DMS153 treated with DMSO at 0.1 percent for 48 hours (cell line): Measurements from ENCODE around the gene PCDHA8.
"Not testable (repeated sequence)": the region's sequence is repeated elsewhere in the genome, so short reads cannot be mapped to it uniquely, and the experiment has no call there.

Experiments
- DNase-seq: peaks from one replicate; lab custom pipeline; 2025; ENCODE audit not compliant: unreplicated experiment; lab: John Stamatoyannopoulos, UW

Gene PCDHA8

DNA sequence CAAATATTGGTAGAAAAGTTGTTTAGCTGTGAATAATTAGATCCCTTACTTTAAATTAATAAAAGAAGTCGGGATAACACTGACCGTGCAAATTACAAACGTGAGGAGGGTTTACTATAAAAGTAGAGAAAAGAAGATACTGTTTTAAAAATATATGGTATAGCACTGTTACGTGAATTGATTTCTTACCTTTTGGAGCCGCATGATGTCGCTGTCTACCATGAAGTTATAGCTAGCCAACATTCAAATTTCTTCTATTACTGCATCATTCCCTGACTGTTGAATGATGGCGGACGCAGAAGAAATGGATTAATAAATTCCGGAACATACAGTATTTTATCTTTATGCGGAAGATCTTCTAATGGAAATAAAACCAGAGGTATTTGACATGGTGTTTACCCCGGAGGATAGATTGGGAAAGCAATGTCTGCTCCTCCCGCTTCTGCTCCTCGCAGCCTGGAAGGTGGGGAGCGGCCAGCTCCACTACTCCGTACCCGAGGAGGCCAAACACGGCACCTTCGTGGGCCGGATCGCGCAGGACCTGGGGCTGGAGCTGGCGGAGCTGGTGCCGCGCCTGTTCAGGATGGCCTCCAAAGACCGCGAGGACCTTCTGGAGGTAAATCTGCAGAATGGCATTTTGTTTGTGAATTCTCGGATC is 13.2 kb upstream of the PCDHA8 start, which contains the start of gene PCDHA6:
PCDHA6 (plus strand) TSS at position 257 of the 658 bp plus-strand sequence; CDS start at position 389, 132 bp downstream.
- DNase-seq = no peak

DNA sequence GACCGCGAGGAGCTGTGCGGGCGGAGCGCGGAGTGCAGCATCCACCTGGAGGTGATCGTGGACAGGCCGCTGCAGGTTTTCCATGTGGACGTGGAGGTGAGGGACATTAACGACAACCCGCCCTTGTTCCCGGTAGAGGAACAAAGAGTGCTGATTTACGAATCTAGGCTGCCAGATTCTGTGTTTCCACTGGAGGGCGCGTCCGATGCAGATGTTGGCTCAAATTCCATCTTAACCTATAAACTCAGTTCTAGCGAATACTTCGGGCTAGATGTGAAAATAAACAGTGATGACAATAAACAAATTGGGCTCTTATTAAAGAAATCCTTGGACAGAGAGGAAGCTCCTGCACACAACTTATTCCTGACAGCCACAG is 12.6 kb upstream of the PCDHA8 start:
- DNase-seq = no peak

DNA sequence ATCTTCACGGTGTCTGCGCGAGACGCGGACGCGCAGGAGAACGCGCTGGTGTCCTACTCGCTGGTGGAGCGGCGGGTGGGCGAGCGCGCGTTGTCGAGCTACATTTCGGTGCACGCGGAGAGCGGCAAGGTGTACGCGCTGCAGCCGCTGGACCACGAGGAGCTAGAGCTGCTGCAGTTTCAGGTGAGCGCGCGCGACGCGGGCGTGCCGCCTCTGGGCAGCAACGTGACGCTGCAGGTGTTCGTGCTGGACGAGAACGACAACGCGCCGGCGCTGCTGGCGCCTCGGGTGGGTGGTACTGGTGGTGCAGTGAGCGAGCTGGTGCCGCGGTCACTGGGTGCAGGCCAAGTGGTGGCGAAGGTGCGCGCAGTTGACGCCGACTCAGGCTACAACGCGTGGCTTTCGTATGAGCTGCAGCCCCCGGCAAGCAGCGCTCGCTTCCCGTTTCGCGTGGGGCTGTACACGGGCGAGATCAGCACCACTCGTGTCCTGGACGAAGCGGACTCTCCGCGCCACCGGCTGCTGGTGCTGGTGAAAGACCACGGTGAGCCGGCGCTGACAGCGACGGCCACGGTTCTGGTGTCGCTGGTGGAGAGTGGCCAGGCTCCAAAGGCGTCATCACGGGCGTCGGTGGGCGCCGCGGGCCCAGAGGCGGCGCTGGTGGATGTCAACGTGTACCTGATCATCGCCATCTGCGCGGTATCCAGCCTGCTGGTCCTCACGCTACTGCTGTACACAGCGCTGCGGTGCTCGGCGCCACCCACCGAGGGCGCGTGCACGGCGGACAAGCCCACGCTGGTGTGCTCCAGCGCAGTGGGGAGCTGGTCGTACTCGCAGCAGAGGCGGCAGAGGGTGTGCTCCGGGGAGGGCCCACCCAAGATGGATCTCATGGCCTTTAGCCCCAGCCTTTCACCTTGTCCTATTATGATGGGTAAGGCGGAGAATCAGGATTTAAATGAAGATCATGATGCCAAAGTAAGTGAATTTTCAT is 11.2 kb upstream of the PCDHA8 start:
- DNase-seq = not testable (repeated sequence)

DNA sequence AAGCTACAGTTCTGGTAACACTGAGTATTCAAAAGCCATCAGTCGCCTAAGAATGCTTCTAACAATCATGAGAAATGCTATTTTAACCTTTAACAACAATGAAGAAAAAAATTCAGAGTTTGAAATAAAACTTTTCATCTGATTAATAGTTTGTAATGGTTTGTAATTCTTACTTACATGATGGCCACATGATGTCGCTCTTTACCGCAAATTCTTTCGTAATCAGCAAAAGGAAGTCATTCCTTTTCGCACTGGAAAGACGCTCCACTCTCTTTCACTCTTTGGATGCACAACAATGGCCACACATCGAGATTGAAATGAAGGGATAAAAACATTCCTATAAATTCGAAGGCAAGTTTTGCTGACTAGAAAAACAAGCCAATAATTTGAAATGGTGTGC is 7.0 kb upstream of the PCDHA8 start, which contains the start of gene PCDHA7:
PCDHA7 (plus strand) TSS at position 277 of the 400 bp plus-strand sequence; CDS start at position 392, 115 bp downstream.
- no peak for DNase-seq

DNA sequence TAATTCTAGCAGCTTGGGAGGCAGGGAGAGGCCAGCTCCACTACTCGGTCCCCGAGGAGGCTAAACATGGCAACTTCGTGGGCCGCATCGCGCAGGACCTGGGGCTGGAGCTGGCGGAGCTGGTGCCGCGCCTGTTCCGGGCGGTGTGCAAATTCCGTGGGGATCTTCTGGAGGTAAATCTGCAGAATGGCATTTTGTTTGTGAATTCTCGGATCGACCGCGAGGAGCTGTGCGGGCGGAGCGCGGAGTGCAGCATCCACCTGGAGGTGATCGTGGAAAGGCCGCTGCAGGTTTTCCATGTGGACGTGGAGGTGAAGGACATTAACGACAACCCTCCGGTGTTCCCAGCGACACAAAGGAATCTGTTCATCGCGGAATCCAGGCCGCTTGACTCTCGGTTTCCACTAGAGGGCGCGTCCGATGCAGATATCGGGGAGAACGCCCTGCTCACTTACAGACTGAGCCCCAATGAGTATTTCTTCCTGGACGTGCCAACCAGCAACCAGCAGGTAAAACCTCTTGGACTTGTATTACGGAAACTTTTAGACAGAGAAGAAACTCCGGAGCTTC is 6.5 kb upstream of the PCDHA8 start:
- DNase-seq = not testable (repeated sequence)

DNA sequence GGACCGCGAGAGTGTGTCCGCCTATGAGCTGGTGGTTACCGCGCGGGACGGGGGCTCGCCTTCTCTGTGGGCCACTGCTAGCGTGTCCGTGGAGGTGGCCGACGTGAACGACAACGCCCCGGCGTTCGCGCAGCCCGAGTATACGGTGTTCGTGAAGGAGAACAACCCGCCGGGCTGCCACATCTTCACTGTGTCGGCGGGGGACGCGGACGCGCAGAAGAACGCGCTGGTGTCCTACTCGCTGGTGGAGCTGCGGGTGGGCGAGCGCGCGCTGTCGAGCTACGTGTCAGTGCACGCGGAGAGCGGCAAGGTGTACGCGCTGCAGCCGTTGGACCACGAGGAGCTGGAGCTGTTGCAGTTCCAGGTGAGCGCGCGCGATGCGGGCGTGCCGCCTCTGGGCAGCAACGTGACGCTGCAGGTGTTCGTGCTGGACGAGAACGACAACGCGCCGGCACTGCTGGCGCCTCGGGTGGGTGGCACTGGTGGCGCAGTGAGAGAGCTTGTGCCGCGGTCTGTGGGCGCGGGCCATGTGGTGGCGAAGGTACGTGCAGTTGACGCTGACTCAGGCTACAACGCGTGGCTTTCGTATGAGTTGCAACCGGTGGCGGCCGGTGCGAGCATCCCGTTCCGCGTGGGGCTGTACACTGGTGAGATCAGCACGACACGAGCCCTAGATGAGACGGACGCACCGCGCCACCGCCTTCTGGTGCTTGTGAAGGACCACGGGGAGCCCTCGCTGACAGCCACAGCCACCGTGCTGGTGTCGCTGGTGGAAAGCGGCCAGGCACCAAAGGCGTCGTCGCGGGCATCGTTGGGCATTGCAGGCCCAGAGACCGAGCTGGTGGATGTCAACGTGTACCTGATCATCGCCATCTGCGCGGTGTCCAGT is 5.1 kb upstream of the PCDHA8 start:
- DNase-seq = no peak

DNA sequence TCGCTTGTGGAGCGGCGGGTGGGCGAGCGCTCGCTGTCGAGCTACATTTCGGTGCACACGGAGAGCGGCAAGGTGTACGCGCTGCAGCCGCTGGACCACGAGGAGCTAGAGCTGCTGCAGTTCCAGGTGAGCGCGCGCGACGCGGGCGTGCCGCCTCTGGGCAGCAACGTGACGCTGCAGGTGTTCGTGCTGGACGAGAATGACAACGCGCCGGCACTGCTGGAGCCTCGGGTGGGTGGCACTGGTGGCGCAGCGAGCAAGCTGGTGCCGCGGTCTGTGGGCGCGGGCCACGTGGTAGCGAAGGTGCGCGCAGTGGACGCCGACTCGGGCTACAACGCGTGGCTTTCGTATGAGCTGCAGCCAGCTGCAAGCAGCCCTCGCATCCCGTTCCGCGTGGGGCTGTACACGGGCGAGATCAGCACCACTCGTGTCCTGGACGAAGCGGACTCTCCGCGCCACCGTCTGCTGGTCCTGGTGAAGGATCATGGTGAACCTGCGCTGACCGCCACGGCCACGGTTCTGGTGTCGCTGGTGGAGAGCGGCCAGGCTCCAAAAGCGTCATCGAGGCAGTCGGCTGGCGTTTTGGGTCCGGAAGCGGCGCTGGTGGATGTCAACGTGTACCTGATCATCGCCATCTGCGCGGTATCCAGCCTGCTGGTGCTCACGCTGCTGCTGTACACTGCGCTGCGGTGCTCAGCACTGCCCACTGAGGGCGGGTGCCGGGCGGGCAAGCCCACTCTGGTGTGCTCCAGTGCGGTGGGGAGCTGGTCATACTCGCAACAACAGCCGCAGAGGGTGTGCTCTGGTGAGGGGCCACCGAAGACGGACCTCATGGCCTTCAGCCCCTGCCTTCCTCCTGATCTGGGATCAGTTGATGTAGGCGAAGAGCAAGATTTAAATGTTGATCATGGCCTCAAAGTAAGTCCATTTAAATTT is 2.1 kb downstream of the PCDHA8 start:
- no peak for DNase-seq

DNA sequence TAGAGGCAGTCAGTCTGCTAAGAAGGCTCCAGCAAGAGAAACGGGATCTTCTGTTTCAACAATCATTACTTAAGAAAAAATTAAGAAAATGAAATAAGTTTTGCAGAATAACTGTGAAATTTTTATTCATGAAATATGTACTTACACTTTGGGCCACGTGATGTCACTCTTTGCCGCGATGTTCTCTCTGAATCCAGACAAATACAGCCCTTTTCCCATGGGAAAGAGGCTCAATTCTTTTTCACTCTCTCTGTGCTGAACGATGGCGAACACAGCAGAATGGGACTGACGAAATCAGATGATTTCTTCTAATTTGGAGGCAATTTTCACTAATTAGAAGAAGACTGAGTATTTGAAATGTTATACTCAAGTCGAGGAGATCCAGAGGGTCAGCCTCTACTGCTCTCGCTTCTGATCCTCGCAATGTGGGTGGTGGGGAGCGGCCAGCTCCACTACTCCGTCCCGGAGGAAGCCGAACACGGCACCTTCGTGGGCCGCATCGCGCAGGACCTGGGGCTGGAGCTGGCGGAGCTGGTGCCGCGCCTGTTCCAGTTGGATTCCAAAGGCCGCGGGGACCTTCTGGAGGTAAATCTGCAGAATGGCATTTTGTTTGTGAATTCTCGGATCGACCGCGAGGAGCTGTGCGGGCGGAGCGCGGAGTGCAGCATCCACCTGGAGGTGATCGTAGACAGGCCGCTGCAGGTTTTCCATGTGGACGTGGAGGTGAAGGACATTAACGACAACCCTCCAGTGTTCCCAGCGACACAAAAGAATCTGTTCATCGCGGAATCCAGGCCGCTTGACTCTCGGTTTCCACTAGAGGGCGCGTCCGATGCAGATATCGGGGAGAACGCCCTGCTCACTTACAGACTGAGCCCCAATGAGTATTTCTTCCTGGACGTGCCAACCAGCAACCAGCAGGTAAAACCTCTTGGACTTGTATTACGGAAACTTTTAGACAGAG is 7.4 kb downstream of the PCDHA8 start, which contains the start of gene PCDHA9:
PCDHA9 (plus strand) TSS at position 244 of the 964 bp plus-strand sequence; CDS start at position 358, 114 bp downstream.
- DNase-seq = not testable (repeated sequence)

DNA sequence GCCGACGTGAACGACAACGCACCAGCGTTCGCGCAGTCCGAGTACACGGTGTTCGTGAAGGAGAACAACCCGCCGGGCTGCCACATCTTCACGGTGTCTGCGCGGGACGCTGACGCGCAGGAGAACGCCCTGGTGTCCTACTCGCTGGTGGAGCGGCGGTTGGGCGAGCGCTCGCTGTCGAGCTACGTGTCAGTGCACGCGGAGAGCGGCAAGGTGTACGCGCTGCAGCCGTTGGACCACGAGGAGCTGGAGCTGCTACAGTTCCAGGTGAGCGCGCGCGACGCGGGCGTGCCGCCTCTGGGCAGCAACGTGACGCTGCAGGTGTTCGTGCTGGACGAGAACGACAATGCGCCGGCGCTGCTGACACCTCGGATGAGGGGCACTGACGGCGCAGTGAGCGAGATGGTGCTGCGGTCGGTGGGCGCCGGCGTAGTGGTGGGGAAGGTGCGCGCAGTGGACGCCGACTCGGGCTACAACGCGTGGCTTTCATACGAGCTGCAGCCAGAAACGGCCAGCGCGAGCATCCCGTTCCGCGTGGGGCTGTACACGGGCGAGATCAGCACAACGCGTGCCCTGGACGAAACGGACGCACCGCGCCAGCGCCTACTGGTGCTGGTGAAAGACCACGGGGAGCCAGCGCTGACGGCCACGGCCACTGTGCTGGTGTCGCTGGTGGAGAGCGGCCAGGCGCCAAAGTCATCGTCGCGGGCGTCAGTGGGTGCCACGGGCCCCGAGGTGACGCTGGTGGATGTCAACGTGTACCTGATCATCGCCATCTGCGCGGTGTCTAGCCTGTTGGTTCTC is 9.0 kb downstream of the PCDHA8 start:
- not testable (repeated sequence) for DNase-seq

DNA sequence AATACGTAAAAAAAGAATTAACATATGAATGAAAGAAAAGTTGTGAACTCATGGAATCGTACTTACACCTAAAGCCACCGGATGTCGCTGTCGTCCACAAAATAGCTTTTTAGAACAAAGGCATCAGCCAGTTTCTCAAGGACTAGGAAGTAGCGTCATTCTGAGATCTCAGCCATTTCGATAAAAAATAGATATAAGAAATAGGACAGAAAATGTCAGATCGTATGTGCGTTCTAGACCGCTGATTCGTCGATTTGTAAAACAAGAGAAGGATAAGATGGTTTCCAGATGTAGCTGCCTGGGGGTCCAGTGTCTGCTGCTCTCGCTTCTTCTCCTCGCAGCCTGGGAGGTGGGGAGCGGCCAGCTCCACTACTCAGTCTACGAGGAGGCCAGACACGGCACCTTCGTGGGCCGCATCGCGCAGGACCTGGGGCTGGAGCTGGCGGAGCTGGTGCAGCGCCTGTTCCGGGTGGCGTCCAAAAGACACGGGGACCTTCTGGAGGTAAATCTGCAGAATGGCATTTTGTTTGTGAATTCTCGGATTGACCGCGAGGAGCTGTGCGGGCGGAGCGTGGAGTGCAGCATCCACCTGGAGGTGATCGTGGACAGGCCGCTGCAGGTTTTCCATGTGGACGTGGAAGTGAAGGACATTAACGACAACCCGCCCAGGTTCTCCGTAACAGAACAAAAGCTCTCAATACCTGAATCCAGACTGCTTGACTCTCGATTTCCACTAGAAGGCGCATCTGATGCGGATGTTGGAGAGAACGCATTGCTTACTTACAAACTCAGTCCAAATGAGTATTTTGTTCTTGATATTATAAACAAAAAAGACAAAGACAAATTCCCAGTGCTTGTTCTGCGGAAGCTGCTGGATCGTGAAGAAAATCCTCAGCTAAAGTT is 15.0 kb downstream of the PCDHA8 start, which contains the start of gene PCDHA10:
PCDHA10 (plus strand) TSS at position 126 of the 903 bp plus-strand sequence; CDS start at position 278, 152 bp downstream.
- no peak for DNase-seq

DNA sequence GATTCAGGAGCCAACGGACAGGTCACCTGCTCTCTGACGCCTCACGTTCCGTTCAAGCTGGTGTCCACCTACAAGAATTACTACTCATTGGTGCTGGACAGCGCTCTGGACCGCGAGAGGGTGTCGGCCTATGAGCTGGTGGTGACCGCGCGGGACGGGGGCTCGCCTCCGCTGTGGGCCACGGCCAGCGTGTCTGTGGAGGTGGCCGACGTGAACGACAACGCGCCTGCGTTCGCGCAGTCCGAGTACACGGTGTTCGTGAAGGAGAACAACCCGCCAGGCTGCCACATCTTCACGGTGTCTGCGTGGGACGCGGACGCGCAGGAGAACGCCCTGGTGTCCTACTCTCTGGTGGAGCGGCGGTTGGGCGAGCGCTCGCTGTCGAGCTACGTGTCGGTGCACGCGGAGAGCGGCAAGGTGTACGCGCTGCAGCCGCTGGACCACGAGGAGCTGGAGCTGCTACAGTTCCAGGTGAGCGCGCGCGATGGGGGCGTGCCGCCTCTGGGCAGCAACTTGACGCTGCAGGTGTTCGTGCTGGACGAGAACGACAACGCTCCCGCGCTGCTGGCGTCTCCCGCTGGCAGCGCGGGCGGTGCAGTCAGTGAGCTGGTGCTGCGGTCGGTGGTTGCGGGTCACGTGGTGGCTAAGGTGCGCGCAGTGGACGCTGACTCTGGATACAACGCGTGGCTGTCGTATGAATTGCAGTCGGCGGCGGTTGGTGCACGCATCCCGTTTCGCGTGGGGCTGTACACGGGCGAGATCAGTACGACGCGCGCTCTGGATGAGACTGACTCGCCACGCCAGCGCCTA is 16.4 kb downstream of the PCDHA8 start:
- DNase-seq = no peak

DNA sequence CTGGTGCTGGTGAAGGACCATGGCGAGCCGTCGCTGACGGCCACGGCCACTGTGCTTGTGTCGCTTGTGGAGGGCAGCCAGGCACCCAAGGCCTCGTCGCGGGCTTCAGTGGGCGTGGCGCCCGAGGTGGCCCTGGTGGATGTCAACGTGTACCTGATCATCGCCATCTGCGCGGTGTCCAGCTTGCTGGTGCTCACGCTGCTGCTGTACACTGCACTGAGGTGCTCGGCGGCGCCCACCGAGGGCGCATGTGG is 16.9 kb downstream of the PCDHA8 start:
- no peak for DNase-seq

DNA sequence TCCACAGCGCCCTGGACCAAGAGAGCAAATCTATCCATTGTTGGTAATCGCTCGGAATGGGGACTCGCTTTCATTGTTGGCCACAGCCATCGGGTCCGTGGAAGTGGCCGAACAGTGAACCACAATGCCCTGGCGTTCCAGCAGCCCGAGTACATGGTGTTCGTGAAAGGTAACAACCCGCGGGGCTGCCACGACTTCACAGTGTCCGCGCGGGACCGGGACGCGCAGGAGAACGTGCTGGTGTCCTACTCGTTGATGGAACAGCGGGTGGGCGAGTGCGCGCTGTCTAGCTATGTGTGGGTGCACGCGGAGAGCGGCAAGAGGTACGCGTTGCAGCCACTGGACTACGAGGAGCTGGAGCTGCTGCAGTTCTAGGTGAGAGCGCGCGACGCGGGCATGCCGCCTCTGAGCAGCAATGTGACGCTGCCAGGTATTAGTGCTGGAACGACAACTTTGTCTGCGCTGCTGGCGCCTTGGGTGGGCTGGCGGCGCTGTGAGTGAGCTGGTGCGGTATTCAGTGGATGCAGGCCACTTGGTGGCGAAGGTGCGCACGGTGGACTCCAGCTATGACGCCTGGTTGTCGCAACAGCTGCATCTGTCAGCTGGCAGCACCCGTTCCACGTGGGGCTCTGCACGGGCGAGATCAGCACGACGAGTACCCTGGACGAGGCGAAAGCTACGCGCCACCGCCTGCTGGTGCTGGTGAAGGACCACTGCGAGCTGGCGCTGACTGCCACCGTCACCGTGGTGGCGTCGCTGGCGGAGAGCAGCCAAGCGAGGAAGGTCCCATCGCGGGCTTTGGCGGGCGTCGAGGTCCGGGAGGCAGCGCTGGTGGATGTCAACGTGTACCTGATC is 21.7 kb downstream of the PCDHA8 start:
- DNase-seq = no peak

DNA sequence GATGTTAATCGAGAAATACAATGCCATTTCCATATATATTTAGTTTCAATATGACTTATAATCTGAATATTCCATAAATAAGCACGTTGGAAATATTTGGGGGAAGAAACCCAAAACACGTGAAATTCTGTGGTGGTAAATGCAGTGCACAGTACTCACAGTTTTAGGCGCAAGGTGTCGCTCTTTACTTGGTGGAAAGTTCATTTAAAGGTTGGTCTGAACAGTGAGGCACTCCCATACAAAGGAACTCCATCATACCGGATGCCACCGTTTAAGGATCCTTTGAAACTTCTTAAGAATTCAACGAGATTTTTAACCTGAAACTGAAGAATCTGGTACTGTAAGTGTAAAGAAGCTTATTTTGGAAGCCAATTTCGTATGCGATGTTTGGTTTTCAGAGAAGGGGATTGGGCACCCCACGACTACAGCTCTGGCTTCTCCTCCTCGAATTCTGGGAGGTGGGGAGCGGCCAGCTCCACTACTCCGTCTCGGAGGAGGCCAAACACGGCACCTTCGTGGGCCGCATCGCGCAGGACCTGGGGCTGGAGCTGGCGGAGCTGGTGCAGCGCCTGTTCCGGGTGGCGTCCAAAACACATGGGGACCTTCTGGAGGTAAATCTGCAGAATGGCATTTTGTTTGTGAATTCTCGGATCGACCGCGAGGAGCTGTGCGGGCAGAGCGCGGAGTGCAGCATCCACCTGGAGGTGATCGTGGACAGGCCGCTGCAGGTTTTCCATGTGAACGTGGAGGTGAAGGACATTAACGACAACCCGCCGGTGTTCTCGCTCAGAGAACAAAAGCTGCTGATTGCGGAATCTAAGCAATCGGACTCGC is 28.0 kb downstream of the PCDHA8 start, which contains the start of gene PCDHA11:
PCDHA11 (plus strand) TSS at position 237 of the 834 bp plus-strand sequence; CDS start at position 384, 147 bp downstream.
- no peak for DNase-seq
